ENCODE measurements around the gene MERTK.
"Not testable (repeated sequence)": the region's sequence is repeated elsewhere in the genome, so short reads cannot be mapped to it uniquely, and the experiment has no call there.

The MERTK gene

GRCh38 chr2:112018846-112019245, 120.4 kb downstream of the MERTK start:
- DNase-seq = no peak

GRCh38 chr2:112019569-112019982, 121.2 kb downstream of the MERTK start:
- no peak for DNase-seq

GRCh38 chr2:112020561-112020960, 122.2 kb downstream of the MERTK start:
- DNase-seq = no peak

- no peak for DNase-seq
These were observed 122.9 kb downstream of the MERTK start for GRCh38 chr2:112021290-112021689.

- DNase-seq = no peak
These were observed 123.4 kb downstream of the MERTK start for GRCh38 chr2:112021781-112022231.

- no peak for DNase-seq
These were observed 125.3 kb downstream of the MERTK start for GRCh38 chr2:112023707-112024106.

- no peak for DNase-seq
These were observed 125.8 kb downstream of the MERTK start for GRCh38 chr2:112024231-112024630.

GRCh38 chr2:112024896-112025491, 126.6 kb downstream of the MERTK start:
- DNase-seq = no peak

GRCh38 chr2:112026509-112026908, 128.1 kb downstream of the MERTK start:
- DNase-seq = no peak

GRCh38 chr2:112027767-112028166, 129.4 kb downstream of the MERTK start:
- DNase-seq = no peak

GRCh38 chr2:112029164-112029563, 130.8 kb downstream of the MERTK start:
- no peak for DNase-seq

- DNase-seq = no peak
These were observed 133.2 kb downstream of the MERTK start for GRCh38 chr2:112031473-112032223.

GRCh38 chr2:112032224-112032586, 133.8 kb downstream of the MERTK start:
- DNase-seq = no peak

GRCh38 chr2:112032689-112033465, 134.5 kb downstream of the MERTK start:
- DNase-seq = peak; percentile 17 to 38

- no peak for DNase-seq
These were observed 135.2 kb downstream of the MERTK start for GRCh38 chr2:112033600-112033999.

GRCh38 chr2:112034924-112035323, 136.5 kb downstream of the MERTK start:
- DNase-seq = no peak

GRCh38 chr2:112035786-112036185, 137.4 kb downstream of the MERTK start:
- no peak for DNase-seq

- not testable (repeated sequence) for DNase-seq
These were observed 141.1 kb downstream of the MERTK start for GRCh38 chr2:112039556-112039955.

GRCh38 chr2:112040066-112040465, 141.7 kb downstream of the MERTK start:
- not testable (repeated sequence) for DNase-seq

- not testable (repeated sequence) for DNase-seq
These were observed 143.1 kb downstream of the MERTK start for GRCh38 chr2:112041460-112041859.

GRCh38 chr2:112045446-112046014, 147.1 kb downstream of the MERTK start:
- no peak for DNase-seq

- DNase-seq = no peak
These were observed 147.8 kb downstream of the MERTK start for GRCh38 chr2:112046231-112046630.

GRCh38 chr2:112047537-112048235, 149.3 kb downstream of the MERTK start:
- no peak for DNase-seq

Measured in hippocampal formation (tissue), 2 donors.